ENCODE measurements around the gene MLN. TPM values are rescaled to one million over a fixed set of nuclear protein-coding genes. Genes with fewer than 3 reads are reported as not detected.

The MLN gene
- total RNA-seq, 4 donors from 2014 or later = not detected

DNA sequence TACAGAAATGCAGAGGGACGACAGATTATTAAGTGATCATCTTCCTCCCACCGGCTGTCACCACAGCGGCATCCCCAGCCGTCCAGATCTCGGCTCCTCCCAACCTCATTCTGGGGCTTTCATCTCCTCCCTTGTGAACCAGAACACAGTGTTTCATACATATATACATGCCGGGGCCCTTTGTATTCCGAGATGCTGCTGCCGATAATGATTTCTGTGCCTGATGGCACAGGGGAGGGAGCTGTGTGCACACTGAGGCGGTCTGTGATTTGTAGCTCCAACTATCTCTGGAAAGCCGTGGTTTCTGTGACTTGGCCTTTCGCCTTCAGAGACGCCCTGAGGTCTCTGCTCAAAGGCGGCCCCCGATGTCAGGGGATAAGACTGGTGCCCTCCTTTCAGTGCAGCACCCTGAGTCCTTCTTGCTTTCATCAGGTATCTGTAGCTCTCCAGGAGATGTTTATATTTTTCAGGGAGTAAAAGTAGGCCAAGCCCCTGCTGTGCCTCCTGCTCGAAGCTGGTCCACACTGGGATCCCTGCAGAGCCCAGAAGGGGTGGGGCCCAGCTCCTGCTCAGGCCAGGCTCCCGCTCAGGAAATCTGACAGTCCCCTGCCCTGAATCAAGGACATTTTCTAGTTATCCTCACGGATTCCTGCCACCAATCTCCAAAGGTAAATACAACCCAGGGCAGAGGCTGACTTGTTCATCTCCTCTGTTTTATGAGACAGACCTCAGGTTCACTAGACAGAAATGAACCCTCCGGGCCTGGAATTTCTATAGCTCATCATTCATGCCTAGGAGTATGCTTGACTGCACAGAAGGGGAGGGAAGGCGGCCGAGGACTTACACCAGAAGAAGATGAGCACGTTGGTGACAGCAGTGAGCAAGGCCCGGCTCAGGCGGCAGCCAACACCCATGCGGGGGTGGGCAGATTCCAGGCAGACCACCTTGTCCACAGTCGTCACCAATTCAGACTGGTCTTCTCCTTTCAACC lies 26.1 kb downstream of the MLN start:
- Histone ChIP-seq H3K4me3 (no peak overlapping the region), H3K36me3 (no peaks in the 10 kb centered on the region), H3K4me1 (no peaks in the 10 kb centered on the region), H3K27ac (no peak overlapping the region), H3K27me3 (no peaks in the 10 kb centered on the region), H3K9me3 (no peaks in the 10 kb centered on the region)
- DNase-seq = no peak
- TF ChIP-seq, protein P1, sequence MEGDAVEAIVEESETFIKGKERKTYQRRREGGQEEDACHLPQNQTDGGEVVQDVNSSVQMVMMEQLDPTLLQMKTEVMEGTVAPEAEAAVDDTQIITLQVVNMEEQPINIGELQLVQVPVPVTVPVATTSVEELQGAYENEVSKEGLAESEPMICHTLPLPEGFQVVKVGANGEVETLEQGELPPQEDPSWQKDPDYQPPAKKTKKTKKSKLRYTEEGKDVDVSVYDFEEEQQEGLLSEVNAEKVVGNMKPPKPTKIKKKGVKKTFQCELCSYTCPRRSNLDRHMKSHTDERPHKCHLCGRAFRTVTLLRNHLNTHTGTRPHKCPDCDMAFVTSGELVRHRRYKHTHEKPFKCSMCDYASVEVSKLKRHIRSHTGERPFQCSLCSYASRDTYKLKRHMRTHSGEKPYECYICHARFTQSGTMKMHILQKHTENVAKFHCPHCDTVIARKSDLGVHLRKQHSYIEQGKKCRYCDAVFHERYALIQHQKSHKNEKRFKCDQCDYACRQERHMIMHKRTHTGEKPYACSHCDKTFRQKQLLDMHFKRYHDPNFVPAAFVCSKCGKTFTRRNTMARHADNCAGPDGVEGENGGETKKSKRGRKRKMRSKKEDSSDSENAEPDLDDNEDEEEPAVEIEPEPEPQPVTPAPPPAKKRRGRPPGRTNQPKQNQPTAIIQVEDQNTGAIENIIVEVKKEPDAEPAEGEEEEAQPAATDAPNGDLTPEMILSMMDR (IDR thresholded peaks at IDR 0.05) = no peak
- TF ChIP-seq POLR2A (IDR thresholded peaks at IDR 0.05) = no peak
- intact Hi-C loops (cut with DNase I; ENCODE audit: low total_unique reads) = loop anchor here (10.0 kb wide), 1 partner anchor 377 kb away; no protein-coding TSS in a partner anchor

GRCh38 chr6:33776764-33777163 lies 27.0 kb downstream of the MLN start:
- Histone ChIP-seq H3K9me3 (no peaks in the 10 kb centered on the region), H3K4me1 (no peaks in the 10 kb centered on the region), H3K36me3 (no peaks in the 10 kb centered on the region), H3K27me3 (no peaks in the 10 kb centered on the region), H3K4me3 (no peak overlapping the region), H3K27ac (no peak overlapping the region)
- TF ChIP-seq POLR2A (IDR thresholded peaks at IDR 0.05) = no peak
- TF ChIP-seq, protein P1 (IDR thresholded peaks at IDR 0.05) = no peak
- intact Hi-C loops (cut with DNase I; ENCODE audit: low total_unique reads) = loop anchor here (10.0 kb wide), 1 partner anchor 378 kb away; no protein-coding TSS in a partner anchor
- no peak for DNase-seq

- Histone ChIP-seq H3K36me3 (no peaks in the 10 kb centered on the region), H3K4me3 (no peak overlapping the region), H3K4me1 (no peaks in the 10 kb centered on the region), H3K27me3 (no peaks in the 10 kb centered on the region), H3K9me3 (no peaks in the 10 kb centered on the region), H3K27ac (no peak overlapping the region)
- TF ChIP-seq POLR2A (IDR thresholded peaks at IDR 0.05) = no peak
- TF ChIP-seq, protein P1 (IDR thresholded peaks at IDR 0.05) = no peak
- no peak for DNase-seq
- intact Hi-C loops (cut with DNase I; ENCODE audit: low total_unique reads) = loop anchor here (10.0 kb wide), 1 partner anchor 379 kb away; no protein-coding TSS in a partner anchor
Measured at GRCh38 chr6:33776186-33776585, 27.6 kb downstream of the MLN start.

GRCh38 chr6:33774774-33775173 lies 29.0 kb downstream of the MLN start:
- H3K36me3 ChIP-seq = no peaks in the 10 kb centered on the region
- intact Hi-C loops (cut with DNase I; ENCODE audit: low total_unique reads) = loop anchor here (10.0 kb wide), 1 partner anchor 380 kb away; no protein-coding TSS in a partner anchor

More at GRCh38 chr6:33774774-33775173, 29.0 kb downstream of the MLN start:
- no peaks in the 10 kb centered on the region for H3K9me3 ChIP-seq
- TF ChIP-seq, protein P1 (IDR thresholded peaks at IDR 0.05) = no peak
- no peak for TF ChIP-seq POLR2A (IDR thresholded peaks at IDR 0.05)
- no peaks in the 10 kb centered on the region for H3K4me1 ChIP-seq
- no peak overlapping the region for H3K27ac ChIP-seq
- no peaks in the 10 kb centered on the region for H3K27me3 ChIP-seq
- H3K4me3 ChIP-seq = no peak overlapping the region
- no peak for DNase-seq

Measured in uterus (tissue), 4 donors.